OCI-LY7 (cell line): ENCODE results near the gene GDI1. TPM values are rescaled to one million over a fixed set of nuclear protein-coding genes. Genes with fewer than 3 reads are reported as not detected.

ENCODE experiments used
- BruUV-seq: library from RNA; stranded (reverse); fragments of 400-500 nt; replicated peaks from 2 replicates; lab custom pipeline; 2021; lab: Mats Ljungman, UMichigan
- CTCF ChIA-PET: fragments of 300-600 bp; sonication (Branson Sonifier 250); formaldehyde crosslinking; loops from one replicate; lab custom pipeline; 2022; ENCODE audit warnings: antibody characterized with exemption; ENCODE audit not compliant: unreplicated experiment; lab: Charles Lee
- POLR2A ChIA-PET: fragments of 300-600 bp; sonication (Branson Sonifier 250); formaldehyde crosslinking; loops from one replicate; lab custom pipeline; 2022; ENCODE audit warnings: antibody characterized with exemption; lab: Charles Lee
- DNase-seq: peaks from one replicate; pipeline ENCODE4 v3.0.0-alpha.2; 2015; ENCODE audit warnings: low spot score
- H2AFZ ChIP-seq: fragments of 200-600 bp; sonication (generic), shearing (Covaris generic); 2 replicates; pipeline ENCODE4 v1.6.1; 2014; ENCODE audit warnings: mild to moderate bottlenecking, antibody characterized with exemption, low read length, moderate library complexity
- H3K27ac ChIP-seq: fragments of 200-600 bp; sonication (generic); 2 replicates; pipeline ENCODE4 v1.5.1; 2014; ENCODE audit warnings: mixed run types, low read depth, mild to moderate bottlenecking, moderate library complexity, low read length, inconsistent platforms; ENCODE audit not compliant: poor library complexity, severe bottlenecking
- H3K36me3 ChIP-seq: fragments of 200-600 bp; sonication (generic); 2 replicates; pipeline ENCODE4 v1.6.1; 2014; ENCODE audit warnings: mild to moderate bottlenecking, antibody characterized with exemption, low read length, moderate library complexity, mixed read lengths; ENCODE audit not compliant: insufficient read depth
- H3K4me1 ChIP-seq: fragments of 200-600 bp; sonication (generic); 2 replicates; pipeline ENCODE4 v1.5.1; 2014; ENCODE audit warnings: mild to moderate bottlenecking, low read length; ENCODE audit not compliant: insufficient read depth, poor library complexity, severe bottlenecking
- H3K4me2 ChIP-seq: fragments of 200-600 bp; sonication (generic); 2 replicates; pipeline ENCODE4 v1.6.1; 2014; ENCODE audit warnings: mild to moderate bottlenecking, low read length
- H3K4me3 ChIP-seq: fragments of 200-600 bp; sonication (generic); 2 replicates; pipeline ENCODE4 v1.5.1; 2014; ENCODE audit warnings: mild to moderate bottlenecking, low read depth, low read length; ENCODE audit not compliant: poor library complexity, severe bottlenecking
- H3K79me2 ChIP-seq: fragments of 200-600 bp; sonication (generic); 2 replicates; pipeline ENCODE4 v1.6.1; 2016; ENCODE audit warnings: low read depth, mild to moderate bottlenecking, low read length, moderate library complexity, mixed read lengths; ENCODE audit not compliant: insufficient read depth
- H3K9me2 ChIP-seq: fragments of 200-600 bp; sonication (generic); 2 replicates; pipeline ENCODE4 v1.6.1; 2016; ENCODE audit warnings: mild to moderate bottlenecking, low read length, mixed read lengths; ENCODE audit not compliant: insufficient read depth
- H3K9me3 ChIP-seq: fragments of 200-600 bp; sonication (generic); 2 replicates; pipeline ENCODE4 v1.6.1; 2014; ENCODE audit warnings: mild to moderate bottlenecking, mixed run types, low read length, mixed read lengths
- H4K20me1 ChIP-seq: fragments of 200-600 bp; sonication (generic); 2 replicates; pipeline ENCODE4 v1.6.1; 2014; ENCODE audit warnings: mild to moderate bottlenecking, antibody characterized with exemption, low read length, moderate library complexity, mixed read lengths; ENCODE audit not compliant: insufficient read depth
- CTCF ChIP-seq: fragments of 200-600 bp; sonication (generic); conservative IDR thresholded peaks from 2 replicates; pipeline ENCODE4 v1.5.1; 2014; ENCODE audit warnings: mild to moderate bottlenecking, antibody characterized with exemption, low read length, moderate library complexity, mixed read lengths
- EZH2phosphoT487 ChIP-seq: fragments of 200-600 bp; sonication (generic); IDR thresholded peaks from 2 replicates; pipeline ENCODE4 v1.6.1; 2018; ENCODE audit warnings: low read depth, borderline replicate concordance, mild to moderate bottlenecking, mixed run types, antibody characterized with exemption, low read length, moderate library complexity, mixed read lengths
- intact Hi-C: fragments of 100-400 bp; cut with micrococcal nuclease; formaldehyde crosslinking; loops from one replicate; pipeline ENCODE4 v1.10.0; 2022; ENCODE audit not compliant: unreplicated experiment
- total RNA-seq, 2 experiments: library from RNA; depleted of rRNA in 1 of 2; stranded (reverse); fragments of >200 nt in 1 of 2; shearing (Covaris generic) in 1 of 2; gene quantifications; 2 replicates each; pipeline ENCODE4 v1.2.3, GENCODE V29; 2014 to 2022

Gene GDI1
- total RNA-seq, 2 experiments from 2014 or later: 76.6 to 103 TPM

GRCh38 chrX:154459832-154460231, 22.9 kb downstream of the GDI1 start:
- ChIA-PET CTCF (interaction anchor here (1.0 kb wide), 1 partner anchor 18 kb away, joined by 3 read pairs; no protein-coding TSS in a partner anchor), POLR2A (no interaction called here)
- Histone ChIP-seq H3K9me3 (no peaks in the 10 kb centered on the region), H3K79me2 (no peaks in the 10 kb centered on the region), H3K36me3 (no peaks in the 10 kb centered on the region), H3K4me1 (peaks cover 9% of the 10 kb centered on the region), H4K20me1 (no peaks in the 10 kb centered on the region), H3K9me2 (no peaks in the 10 kb centered on the region), H2AFZ (no peak overlapping the region), H3K4me3 (no peak overlapping the region), H3K4me2 (no peak overlapping the region), H3K27ac (no peak overlapping the region)
- DNase-seq: no peak
- no TSS peak for BruUV-seq
- intact Hi-C loops: no loop called here
- TF ChIP-seq EZH2phosphoT487: no peak
- TF ChIP-seq CTCF: no peak

- no peaks in the 10 kb centered on the region for H3K79me2 ChIP-seq
- H3K4me3 ChIP-seq: no peak overlapping the region
- no TSS peak for BruUV-seq
- ChIA-PET POLR2A (no interaction called here), CTCF (no interaction called here)
- no peaks in the 10 kb centered on the region for H3K9me2 ChIP-seq
- H4K20me1 ChIP-seq: no peaks in the 10 kb centered on the region
- intact Hi-C loops: no loop called here
- no peak overlapping the region for H2AFZ ChIP-seq
- TF ChIP-seq EZH2phosphoT487 (no peak), CTCF (no peak)
- DNase-seq: no peak
- peaks cover 9% of the 10 kb centered on the region for H3K4me1 ChIP-seq
- H3K36me3 ChIP-seq: no peaks in the 10 kb centered on the region
- no peaks in the 10 kb centered on the region for H3K9me3 ChIP-seq
- H3K4me2 ChIP-seq: no peak overlapping the region
- H3K27ac ChIP-seq: no peak overlapping the region
Observed at GRCh38 chrX:154460326-154460725, 23.4 kb downstream of the GDI1 start.

DNA sequence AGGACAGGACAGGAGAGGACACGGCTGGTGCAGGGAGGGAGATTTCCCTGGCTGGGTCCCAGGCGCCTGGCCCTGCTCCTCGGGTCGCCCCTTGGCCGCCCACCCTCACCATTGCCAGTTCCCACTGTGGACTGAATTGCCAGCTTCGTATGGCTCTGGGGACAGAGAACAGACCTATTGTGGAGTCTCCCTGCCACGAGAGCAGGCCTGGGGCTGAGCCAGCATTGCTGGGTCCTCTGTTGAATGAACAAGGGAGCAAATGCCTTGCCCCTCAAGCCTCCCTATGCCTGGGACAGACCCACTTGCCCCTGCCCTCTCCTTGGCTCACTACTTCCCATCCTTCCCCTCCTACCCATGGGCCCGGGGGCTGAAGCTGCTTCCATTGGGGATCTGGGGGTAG, 25.4 kb downstream of the GDI1 start:
- no TSS peak for BruUV-seq
- H3K4me3 ChIP-seq: no peak overlapping the region
- H3K4me2 ChIP-seq: no peak overlapping the region
- TF ChIP-seq EZH2phosphoT487 (no peak), CTCF (no peak)
- intact Hi-C loops: no loop called here
- H3K79me2 ChIP-seq: no peaks in the 10 kb centered on the region
- no peaks in the 10 kb centered on the region for H4K20me1 ChIP-seq
- no peak for DNase-seq
- CTCF ChIA-PET: no interaction called here
- H3K27ac ChIP-seq: no peak overlapping the region
- no peaks in the 10 kb centered on the region for H3K9me2 ChIP-seq
- POLR2A ChIA-PET: no interaction called here
- H2AFZ ChIP-seq: no peak overlapping the region
- no peaks in the 10 kb centered on the region for H3K36me3 ChIP-seq
- peaks cover 9% of the 10 kb centered on the region for H3K4me1 ChIP-seq
- H3K9me3 ChIP-seq: no peaks in the 10 kb centered on the region
